ENCODE data around the gene EHMT1.

Gene EHMT1

GRCh38 chr9:137798901-137799629 is 180.3 kb downstream of the EHMT1 start:
- DNase-seq (ENCODE audit: low read depth) = no peak
- in situ Hi-C loops (cut with HindIII; ENCODE audit: low sequenced_read_pairs) = loop anchor here (5.0 kb wide), 1 partner anchor 62 kb away; no protein-coding TSS in a partner anchor
- H3K4me3 ChIP-seq (ENCODE audit: low read depth, low read length) = no peak overlapping the region
- TF ChIP-seq CTCF (IDR thresholded peaks at IDR 0.05; ENCODE audit: low read depth, low read length, missing control alignments) = no peak

GRCh38 chr9:137799630-137799983 is 180.8 kb downstream of the EHMT1 start:
- in situ Hi-C loops (cut with HindIII; ENCODE audit: low sequenced_read_pairs) = loop anchor here (5.0 kb wide), 1 partner anchor 62 kb away; no protein-coding TSS in a partner anchor
- no peak overlapping the region for H3K4me3 ChIP-seq (ENCODE audit: low read depth, low read length)
- no peak for DNase-seq (ENCODE audit: low read depth)
- TF ChIP-seq CTCF (IDR thresholded peaks at IDR 0.05; ENCODE audit: low read depth, low read length, missing control alignments) = no peak

- in situ Hi-C loops (cut with HindIII; ENCODE audit: low sequenced_read_pairs) = no loop called here
- no peak for DNase-seq (ENCODE audit: low read depth)
- no peak for TF ChIP-seq CTCF (IDR thresholded peaks at IDR 0.05; ENCODE audit: low read depth, low read length, missing control alignments)
- H3K4me3 ChIP-seq (ENCODE audit: low read depth, low read length) = no peak overlapping the region
Measured at GRCh38 chr9:137800196-137801022, 181.6 kb downstream of the EHMT1 start.

GRCh38 chr9:137801023-137801319 is 182.2 kb downstream of the EHMT1 start:
- no peak overlapping the region for H3K4me3 ChIP-seq (ENCODE audit: low read depth, low read length)
- in situ Hi-C loops (cut with HindIII; ENCODE audit: low sequenced_read_pairs) = no loop called here
- DNase-seq (ENCODE audit: low read depth) = no peak
- no peak for TF ChIP-seq CTCF (IDR thresholded peaks at IDR 0.05; ENCODE audit: low read depth, low read length, missing control alignments)

GRCh38 chr9:137802021-137802420 is 183.2 kb downstream of the EHMT1 start:
- no peak for TF ChIP-seq CTCF (IDR thresholded peaks at IDR 0.05; ENCODE audit: low read depth, low read length, missing control alignments)
- no peak overlapping the region for H3K4me3 ChIP-seq (ENCODE audit: low read depth, low read length)
- DNase-seq (ENCODE audit: low read depth) = no peak
- in situ Hi-C loops (cut with HindIII; ENCODE audit: low sequenced_read_pairs) = no loop called here

GRCh38 chr9:137802521-137803243 is 183.9 kb downstream of the EHMT1 start:
- in situ Hi-C loops (cut with HindIII; ENCODE audit: low sequenced_read_pairs) = no loop called here
- no peak for TF ChIP-seq CTCF (IDR thresholded peaks at IDR 0.05; ENCODE audit: low read depth, low read length, missing control alignments)
- no peak for DNase-seq (ENCODE audit: low read depth)
- no peak overlapping the region for H3K4me3 ChIP-seq (ENCODE audit: low read depth, low read length)

All from astrocyte of the cerebellum (primary cell).